ENCODE measurements around the gene PRM3.

PRM3 gene

DNA sequence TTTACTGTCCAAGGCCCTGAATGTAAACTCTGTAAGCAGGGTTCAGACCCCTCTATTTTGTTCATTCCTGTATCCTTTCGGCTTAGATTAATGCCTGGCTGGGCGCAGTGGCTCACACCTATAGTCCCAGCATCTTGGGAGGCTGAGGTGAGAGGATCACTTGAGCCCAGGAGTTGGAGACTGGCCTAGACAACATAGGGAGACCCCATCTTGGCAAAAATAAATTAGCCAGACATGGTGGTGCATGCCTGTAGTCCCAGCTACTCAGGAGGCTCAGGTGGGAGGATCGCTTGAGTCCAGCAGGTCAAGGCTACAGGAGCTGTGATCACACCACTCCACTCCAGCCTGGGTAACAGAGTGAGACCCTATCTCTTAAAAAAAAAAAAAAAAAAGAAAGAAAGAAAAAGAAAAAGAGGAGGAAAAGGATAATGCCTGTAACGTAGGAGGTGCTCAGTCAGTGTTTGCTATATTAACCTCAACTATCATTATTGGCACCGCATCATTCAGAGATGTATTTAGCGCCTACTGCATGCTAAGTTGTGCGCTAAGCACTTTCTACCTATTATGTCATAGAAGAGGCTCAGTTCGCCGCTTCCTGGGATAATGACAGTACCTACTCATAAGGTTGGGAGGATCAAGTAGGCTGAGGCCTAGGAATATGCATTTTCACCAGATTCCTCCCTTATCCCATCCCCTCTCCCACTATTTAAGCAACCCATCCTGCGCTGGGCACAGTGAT lies 22.5 kb downstream of the PRM3 start:
- ATAC-seq (no peak), DNase-seq (ENCODE audit: low spot score in 2 of 2) (no peak)
- Mint-ChIP-seq H3K27ac (peak overlapping the region; percentile 99), H3K4me1 (peaks cover 67% of the 10 kb centered on the region), H3K36me3 (peaks cover 92% of the 10 kb centered on the region), H3K4me3 (peak overlapping the region; percentile 95), H3K9me3 (no peaks in the 10 kb centered on the region)

DNA sequence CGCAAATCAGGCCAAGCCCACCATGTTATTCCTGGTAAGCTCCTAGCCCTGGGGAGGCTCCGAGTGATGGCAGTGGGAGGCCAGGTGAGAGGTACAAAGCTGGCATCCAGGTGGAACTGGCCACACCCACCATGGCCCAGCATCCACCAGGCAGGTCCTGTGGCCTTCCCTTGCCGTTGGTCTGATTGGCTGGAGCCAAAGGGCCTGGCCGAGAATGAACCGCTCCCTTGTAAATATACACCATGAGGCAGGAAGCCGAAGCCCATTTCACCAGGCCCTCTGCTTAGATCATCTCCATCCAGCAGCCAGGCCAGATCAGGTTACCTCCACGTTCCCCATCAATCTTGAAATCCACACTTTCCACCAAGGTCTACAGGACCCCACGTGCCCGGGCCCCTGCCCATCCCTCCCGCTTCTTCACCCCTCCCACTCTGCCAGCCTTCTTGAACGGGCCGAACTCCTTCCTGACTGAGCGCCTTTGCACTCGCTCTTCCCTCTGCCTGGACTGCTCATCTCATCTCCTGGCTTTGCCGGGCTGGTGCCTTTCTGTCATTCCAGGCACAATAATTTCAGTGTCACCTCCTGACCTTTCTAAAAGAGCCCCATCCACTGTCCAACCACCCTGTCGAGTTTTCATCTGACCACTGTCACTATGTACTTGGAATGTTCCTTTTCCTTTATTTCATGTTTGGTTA lies 23.2 kb downstream of the PRM3 start:
- peaks cover 75% of the 10 kb centered on the region for H3K4me1 Mint-ChIP-seq
- no peak for ATAC-seq
- peak in 1 of 2 donors; percentile 73 for DNase-seq (ENCODE audit: low spot score in 2 of 2)
- H3K36me3 Mint-ChIP-seq, result peaks cover 85% of the 10 kb centered on the region
- peak overlapping the region; percentile 95 for H3K4me3 Mint-ChIP-seq
- H3K9me3 Mint-ChIP-seq, result no peaks in the 10 kb centered on the region
- peak overlapping the region; percentile 99 for H3K27ac Mint-ChIP-seq

DNA sequence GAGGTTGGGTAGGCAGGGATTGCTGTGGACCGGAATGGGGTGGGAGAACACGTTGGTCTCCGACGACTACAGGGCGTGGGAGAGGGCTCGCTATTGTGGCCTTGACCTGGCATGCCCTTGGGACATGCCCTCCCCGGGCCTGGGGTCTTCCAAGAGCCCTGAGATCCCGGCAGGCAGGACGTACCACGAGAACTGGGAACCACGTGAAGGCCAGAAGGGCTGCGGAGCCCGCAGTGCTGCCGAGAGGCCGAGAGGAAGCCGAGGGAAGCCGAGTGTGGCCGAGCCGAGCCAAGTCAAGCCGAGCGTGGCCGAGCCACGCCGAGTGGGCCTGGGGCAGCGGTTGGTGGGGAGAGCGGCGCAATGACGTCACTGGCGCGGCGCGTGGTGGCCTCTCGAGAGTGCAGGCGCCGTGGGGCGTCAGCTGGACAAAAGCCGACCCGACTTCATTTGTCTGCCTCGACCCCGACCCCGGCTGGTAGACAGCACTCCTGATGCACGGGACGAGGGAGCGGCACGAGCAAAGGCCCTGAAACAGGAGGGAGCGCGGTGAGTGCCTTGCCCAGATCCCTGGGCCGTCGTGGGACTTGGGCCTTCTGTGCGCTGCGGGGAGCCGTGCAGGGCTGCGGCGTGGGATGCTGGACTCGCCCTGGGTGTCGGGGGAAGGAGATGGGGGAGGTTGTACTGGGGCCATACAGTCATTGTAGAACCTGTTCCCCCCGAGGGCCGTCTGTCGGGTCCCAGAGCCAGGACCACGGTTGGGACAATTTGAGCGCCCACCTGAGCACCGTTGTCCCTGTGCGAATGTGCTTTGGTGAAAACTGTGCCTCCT lies 24.0 kb downstream of the PRM3 start:
- H3K36me3 Mint-ChIP-seq, result peaks cover 77% of the 10 kb centered on the region
- H3K27ac Mint-ChIP-seq, result peak overlapping the region; percentile 99
- peaks cover 78% of the 10 kb centered on the region for H3K4me1 Mint-ChIP-seq
- H3K9me3 Mint-ChIP-seq, result no peaks in the 10 kb centered on the region
- H3K4me3 Mint-ChIP-seq, result no peak overlapping the region
- ATAC-seq, result no peak
- peak in 1 of 2 donors; percentile 75 for DNase-seq (ENCODE audit: low spot score in 2 of 2)

DNA sequence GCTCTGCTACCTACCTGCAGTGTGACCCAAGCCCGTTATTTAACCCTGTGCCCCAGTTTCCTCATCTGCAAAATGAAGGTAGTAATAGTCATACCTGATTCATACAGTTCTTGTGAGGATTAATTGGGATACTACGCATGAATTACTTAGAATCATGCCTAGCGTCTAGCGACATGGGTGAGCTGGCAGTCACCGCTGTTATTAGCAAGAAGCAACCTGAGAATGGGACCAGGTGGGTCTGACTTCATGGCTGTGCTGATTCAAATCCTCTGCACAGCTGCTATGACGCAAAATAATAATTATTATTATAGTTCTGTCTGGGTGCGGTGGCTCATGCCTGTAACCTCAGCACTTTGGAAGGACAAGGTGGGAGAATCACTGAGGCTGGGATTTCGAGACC lies 25.3 kb downstream of the PRM3 start:
- Mint-ChIP-seq H3K4me1 (peaks cover 71% of the 10 kb centered on the region), H3K27ac (no peak overlapping the region)

DNA sequence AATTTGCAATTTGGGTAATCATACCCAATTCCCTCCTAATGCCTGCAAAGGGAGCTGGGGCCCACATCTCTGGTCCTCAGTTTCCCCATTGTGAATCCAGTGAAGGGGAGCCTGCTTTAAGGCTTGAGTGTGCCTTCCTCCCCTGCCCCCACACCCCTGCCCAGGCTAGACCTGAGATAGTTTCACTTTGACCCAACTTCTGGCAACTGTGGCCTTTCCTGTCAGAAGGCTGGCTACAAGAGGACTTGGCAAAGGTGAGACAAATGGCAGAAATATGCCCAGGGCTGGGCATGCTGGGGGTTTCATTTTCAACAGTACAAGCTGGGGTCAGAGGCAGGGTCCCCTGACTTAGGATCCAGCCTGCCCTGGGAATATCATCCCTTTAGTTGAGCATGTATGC lies 27.4 kb downstream of the PRM3 start:
- DNase-seq (ENCODE audit: low spot score in 2 of 2) (peak in 1 of 2 donors; percentile 79), ATAC-seq (peak; percentile 58)
- H3K4me3 Mint-ChIP-seq, result peak overlapping the region; percentile 50
- no peaks in the 10 kb centered on the region for H3K9me3 Mint-ChIP-seq
- H3K27ac Mint-ChIP-seq, result peak overlapping the region; percentile 90
- H3K36me3 Mint-ChIP-seq, result peaks cover 43% of the 10 kb centered on the region
- peaks cover 49% of the 10 kb centered on the region for H3K4me1 Mint-ChIP-seq

More for the DNA sequence above, 25.3 kb downstream of the PRM3 start:
- no peak for ATAC-seq
- Mint-ChIP-seq H3K4me3 (peak overlapping the region; percentile 50), H3K9me3 (no peaks in the 10 kb centered on the region), H3K36me3 (peaks cover 64% of the 10 kb centered on the region)
- DNase-seq (ENCODE audit: low spot score in 2 of 2), result no peak

DNA sequence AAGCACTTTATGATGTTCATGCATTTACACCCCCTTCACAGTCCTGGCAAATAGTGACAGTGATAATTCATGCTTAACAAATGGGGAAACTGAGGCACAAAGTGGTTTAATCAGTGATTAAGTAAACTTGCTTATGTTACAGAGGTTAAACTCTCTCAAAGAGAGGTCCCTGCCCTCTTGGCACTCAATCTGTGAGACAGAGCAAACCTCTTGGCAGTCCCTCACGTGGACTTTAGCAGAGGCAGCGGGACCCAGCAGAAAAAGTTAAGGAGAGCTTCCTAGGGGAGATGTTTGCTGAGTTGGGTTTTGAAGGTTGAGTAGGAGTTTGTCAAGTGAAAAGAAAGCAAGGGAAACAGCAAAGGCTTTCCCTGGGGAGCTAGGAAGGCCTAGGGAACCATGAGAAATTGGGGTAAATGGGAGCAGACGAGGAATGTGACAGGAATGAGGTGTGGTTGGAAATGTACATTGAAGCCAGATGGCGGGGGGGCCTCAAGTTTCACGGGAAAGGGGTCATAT lies 28.1 kb downstream of the PRM3 start:
- no peak overlapping the region for H3K4me3 Mint-ChIP-seq
- peaks cover 48% of the 10 kb centered on the region for H3K4me1 Mint-ChIP-seq
- DNase-seq (ENCODE audit: low spot score in 2 of 2) (no peak), ATAC-seq (no peak)
- H3K36me3 Mint-ChIP-seq, result peaks cover 36% of the 10 kb centered on the region
- H3K27ac Mint-ChIP-seq, result peak overlapping the region; percentile 55
- no peaks in the 10 kb centered on the region for H3K9me3 Mint-ChIP-seq

DNA sequence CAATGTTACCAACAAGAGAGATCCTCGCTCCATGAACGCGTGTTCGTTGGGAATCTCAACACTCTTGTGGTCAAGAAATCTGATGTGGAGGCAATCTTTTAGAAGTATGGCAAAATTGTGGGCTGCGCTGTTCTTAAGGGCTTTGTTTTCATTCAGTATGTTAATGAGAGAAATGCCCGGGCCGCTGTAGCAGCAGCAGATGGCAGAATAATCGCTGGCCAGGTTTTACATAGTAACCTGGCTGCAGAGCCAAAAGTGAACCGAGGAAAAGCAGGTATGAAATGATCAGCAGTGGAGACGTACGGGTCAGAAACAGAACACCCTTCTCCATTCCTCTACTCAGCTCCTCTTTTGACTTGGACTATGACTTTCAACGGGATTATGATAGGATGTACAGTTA lies 30.8 kb downstream of the PRM3 start:
- H3K27ac Mint-ChIP-seq, result no peak overlapping the region
- H3K4me3 Mint-ChIP-seq, result no peak overlapping the region
- ATAC-seq (no peak), DNase-seq (ENCODE audit: low spot score in 2 of 2) (no peak)
- H3K9me3 Mint-ChIP-seq, result no peaks in the 10 kb centered on the region
- H3K36me3 Mint-ChIP-seq, result peaks cover 12% of the 10 kb centered on the region
- H3K4me1 Mint-ChIP-seq, result peaks cover 51% of the 10 kb centered on the region

DNA sequence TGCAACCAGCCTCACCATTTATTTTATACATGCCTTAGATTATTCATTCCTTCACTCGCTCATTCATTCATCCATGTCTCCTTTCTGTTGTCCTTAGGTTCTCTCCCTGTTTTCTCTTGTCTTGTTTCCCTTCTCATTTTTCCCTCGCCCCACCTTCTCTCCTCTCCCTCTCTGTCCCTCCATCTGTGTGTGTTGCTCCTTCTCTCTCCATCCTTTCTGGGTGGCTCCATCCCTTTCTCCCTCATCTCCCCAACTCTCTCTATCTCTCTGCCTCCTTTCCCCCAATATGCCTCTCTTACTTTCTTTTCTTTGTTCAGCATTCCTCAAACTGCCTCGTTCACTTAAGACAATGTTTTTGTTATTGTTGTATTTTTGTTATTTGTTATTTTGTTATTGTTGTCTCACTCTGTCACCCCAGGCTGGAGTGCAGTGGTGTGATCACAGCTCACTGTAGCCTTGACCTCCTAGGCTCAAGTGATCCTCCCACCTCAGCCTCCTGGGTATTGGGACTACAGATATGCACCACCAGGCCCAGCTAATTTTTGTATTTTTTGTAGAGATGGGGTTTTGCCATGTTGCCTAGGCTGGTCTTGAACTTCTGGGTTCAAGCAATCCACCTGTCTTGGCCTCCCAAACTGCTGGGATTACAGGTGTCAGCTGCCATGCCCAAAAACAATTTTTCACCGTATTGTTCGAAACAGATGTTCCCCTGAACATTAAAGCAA lies 31.8 kb downstream of the PRM3 start:
- Mint-ChIP-seq H3K36me3 (peaks cover 1% of the 10 kb centered on the region), H3K4me1 (peaks cover 48% of the 10 kb centered on the region), H3K4me3 (no peak overlapping the region), H3K27ac (no peak overlapping the region), H3K9me3 (no peaks in the 10 kb centered on the region)
- no peak for DNase-seq (ENCODE audit: low spot score in 2 of 2)
- ATAC-seq, result no peak

DNA sequence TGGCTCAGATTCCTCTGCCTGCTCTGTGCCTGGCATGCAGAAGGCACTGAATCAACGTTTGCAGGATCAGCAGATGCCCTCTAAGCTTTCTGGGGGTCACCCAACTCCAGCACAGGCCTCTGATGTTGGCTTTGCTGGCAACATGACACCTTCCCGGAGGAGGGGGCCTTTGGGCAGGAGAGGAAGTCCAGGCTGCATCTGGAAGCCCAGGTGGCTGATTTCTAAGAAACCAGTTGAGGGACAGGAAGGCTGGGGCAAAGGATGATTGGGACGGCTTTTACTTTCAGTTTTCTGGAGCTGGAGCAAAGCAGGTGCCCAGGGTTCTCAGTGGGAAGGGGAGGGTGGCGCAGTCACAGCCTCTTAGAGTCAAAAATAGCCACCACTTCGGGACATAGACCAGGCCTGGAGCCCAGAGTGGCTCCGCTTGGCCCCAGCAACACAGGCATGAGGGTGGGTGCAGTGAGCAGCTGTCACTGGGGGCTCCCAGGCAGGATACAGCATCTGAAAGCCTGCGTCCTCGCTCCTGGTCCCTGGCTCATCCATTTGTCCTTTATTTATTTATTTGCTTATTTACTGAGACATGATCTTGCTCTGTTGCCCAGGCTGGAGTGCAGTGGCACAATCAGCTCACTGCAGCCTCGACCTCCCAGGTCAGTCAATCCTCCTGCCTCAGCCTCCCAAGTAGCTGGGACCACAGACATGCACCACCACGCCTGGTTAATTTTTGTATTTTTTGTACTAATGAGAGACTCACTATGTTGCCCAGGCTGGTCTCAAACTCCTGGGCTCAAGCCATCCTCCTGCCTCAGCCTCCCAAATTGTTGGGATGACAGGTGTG lies 32.6 kb downstream of the PRM3 start:
- no peak for ATAC-seq
- no peaks in the 10 kb centered on the region for H3K9me3 Mint-ChIP-seq

DNA sequence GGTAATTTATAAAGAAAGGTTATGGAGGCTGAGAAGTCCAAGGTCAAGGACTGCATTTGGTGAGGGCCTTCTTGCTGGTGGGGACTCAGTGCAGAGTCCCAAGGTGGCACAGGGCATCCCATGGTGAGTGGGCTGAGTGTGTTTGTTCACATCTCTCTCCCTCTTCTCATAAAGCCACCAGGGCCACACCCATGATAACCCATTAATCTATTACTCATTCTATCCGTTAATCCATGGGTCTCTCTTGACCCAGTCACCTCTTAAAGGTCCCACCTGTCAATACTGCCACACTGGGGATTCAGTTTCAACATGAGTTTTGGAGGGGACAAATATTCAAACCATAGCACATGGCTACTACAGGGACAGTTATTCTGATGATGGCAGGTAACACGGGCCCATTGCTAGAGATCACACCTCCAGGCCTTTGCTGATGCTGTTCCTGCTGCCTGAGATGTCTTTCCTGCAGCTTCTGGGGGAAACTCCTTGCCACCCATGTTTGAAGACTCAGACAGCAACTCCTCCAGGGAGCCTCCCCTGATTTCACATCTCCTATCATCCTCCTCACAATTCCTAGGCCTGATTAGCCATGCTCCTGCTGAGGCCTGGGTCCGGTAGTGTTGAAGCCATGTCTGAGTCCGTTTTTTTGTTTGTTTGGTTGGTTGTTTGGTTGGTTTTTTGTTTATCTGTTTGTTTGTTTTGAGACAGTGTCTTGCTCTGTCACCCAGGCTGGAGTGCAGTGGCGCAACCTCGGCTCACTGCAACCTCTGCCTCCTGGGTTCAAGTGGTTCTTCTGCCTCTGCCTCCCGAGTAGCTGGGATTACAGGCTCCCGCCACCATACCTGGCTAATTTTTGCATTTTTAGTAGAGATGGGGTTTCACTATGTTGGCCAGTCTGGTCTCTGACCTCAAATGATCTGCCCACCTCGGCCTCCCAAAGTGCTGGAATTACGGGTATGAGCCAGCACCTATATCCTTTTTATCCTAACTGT lies 33.5 kb downstream of the PRM3 start:
- no peak for DNase-seq (ENCODE audit: low spot score in 2 of 2)
- peaks cover 5% of the 10 kb centered on the region for H3K36me3 Mint-ChIP-seq
- ATAC-seq, result no peak
- H3K9me3 Mint-ChIP-seq, result no peaks in the 10 kb centered on the region
- no peak overlapping the region for H3K27ac Mint-ChIP-seq
- peaks cover 43% of the 10 kb centered on the region for H3K4me1 Mint-ChIP-seq
- no peak overlapping the region for H3K4me3 Mint-ChIP-seq

More for the DNA sequence above, 32.6 kb downstream of the PRM3 start:
- H3K4me1 Mint-ChIP-seq, result peaks cover 44% of the 10 kb centered on the region
- H3K27ac Mint-ChIP-seq, result no peak overlapping the region
- no peak for DNase-seq (ENCODE audit: low spot score in 2 of 2)
- no peaks in the 10 kb centered on the region for H3K36me3 Mint-ChIP-seq
- no peak overlapping the region for H3K4me3 Mint-ChIP-seq

DNA sequence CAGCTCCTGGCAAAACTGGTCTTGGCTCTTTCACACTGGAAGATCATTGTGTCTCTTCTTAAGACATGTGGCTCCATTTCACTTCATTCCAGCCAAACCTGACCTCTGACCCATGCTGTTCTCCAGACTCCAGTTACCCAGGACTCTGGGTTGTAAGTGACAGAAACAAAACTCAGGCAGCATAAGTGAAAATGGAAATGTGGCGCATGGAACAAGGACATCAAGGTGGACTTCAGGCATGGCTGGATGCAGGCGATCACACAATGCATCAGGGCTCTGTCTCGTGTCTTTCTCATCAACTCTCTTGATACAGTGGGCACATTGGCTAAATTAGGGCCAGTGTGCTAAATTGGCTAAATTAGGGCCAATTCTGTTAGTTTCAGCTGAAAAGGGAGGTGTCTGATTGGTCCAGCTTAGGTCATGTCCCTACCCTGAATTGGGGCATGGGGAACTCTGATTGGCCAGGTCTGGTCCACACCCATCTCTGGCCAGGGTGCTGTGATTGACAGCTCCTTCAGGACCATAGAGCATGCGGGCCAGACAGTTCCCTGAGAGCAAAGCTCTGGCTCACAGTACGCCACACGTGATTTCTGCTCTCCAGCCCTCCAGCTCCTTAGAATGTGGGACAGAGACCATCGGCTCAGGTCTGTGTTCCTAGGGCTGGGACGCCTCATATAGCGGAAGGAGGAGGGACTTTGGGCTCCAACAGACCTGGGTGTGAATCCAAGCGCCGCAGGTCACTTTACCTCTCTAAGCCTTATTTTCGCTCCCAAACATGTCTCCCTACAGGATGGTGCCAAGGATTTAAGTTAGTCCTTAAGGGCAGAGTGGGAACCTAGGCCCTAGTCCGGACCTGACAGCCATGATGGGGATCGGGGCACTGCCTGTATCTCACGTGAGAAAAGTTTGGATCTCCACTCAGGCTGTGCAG lies 34.9 kb downstream of the PRM3 start:
- no peak overlapping the region for H3K4me3 Mint-ChIP-seq
- peaks cover 56% of the 10 kb centered on the region for H3K4me1 Mint-ChIP-seq
- no peak for DNase-seq (ENCODE audit: low spot score in 2 of 2)
- peaks cover 12% of the 10 kb centered on the region for H3K36me3 Mint-ChIP-seq
- no peak for ATAC-seq
- no peaks in the 10 kb centered on the region for H3K9me3 Mint-ChIP-seq
- H3K27ac Mint-ChIP-seq, result no peak overlapping the region

DNA sequence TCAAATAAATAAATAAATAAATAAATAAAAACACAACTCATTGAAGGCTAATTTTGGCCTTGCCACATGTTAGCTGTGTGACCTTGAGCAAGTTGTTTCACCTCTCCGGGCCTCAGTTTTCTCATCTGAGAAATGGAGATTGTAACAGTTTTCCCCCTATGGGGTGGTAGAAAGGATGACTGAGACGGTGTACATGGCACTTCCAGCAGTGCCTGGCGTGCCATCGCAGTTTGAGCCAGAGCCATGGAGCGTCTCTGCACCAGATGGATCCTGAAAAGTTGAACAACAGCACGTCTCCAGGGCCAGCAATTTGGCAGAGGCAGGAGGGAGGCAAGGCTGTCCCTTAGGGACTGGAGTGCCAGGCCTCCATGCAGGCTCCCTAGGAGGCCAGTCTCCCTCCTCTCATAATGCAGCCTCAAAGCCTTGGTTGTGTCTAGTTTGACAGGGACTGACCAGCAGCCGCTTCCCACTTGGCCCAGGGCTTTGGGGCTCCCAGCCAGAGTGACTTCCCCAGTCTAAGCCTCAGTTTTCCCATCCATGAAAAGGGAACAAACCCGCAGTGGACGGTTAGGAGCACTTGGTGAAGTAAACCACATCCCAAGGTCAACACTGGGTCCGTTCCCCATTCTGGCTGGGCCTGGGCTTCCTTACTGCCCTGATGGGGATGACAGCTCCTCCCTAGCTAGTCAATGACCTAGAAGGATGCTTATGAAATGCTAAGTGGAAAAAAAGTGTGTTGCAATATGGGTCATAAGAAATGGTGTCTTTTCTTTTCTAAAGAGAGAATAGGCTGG lies 36.8 kb downstream of the PRM3 start:
- H3K9me3 Mint-ChIP-seq, result no peaks in the 10 kb centered on the region
- DNase-seq (ENCODE audit: low spot score in 2 of 2) (no peak), ATAC-seq (no peak)
- peaks cover 25% of the 10 kb centered on the region for H3K36me3 Mint-ChIP-seq
- no peak overlapping the region for H3K4me3 Mint-ChIP-seq
- peaks cover 75% of the 10 kb centered on the region for H3K4me1 Mint-ChIP-seq
- peak overlapping the region; percentile 67 for H3K27ac Mint-ChIP-seq

Measured in stimulated activated effector memory CD8-positive, alpha-beta T cell treated with anti-CD3 and anti-CD28 coated beads, Interleukin-12 subunit alpha, Interleukin-12 subunit beta, amount 100 ng/mL, for 72 hours (primary cell).